Activated gamma-delta T cell treated with anti-CD3 and anti-CD28 coated beads, Interleukin-2, amount 50 U/mL, for 16 hours (primary cell): ENCODE data around the gene GMNN.

Experiments used
- DNase-seq: peaks from one replicate; pipeline ENCODE4 v3.0.0-alpha.2; 2020; ENCODE audit warnings: low read depth

GMNN gene

DNA sequence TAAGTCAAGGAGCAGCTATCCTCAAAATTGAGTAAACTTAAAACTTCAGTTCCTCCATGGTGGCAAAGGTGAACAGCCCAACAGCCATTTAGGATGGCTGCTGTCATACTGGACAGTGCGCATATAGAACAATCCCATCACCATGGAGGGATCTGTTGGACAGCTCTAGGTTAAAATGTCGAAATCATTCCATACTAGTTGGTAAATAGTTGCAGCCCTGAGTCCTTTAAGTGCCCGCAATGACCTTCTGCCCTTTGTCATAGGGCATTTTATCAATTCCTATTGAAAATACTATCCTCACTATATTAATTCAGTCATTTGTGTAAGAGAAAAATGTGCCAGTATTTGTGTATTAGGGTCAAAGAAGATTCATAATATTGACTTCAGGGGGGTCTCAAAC lies 32.8 kb downstream of the GMNN start:
- no peak for DNase-seq

DNA sequence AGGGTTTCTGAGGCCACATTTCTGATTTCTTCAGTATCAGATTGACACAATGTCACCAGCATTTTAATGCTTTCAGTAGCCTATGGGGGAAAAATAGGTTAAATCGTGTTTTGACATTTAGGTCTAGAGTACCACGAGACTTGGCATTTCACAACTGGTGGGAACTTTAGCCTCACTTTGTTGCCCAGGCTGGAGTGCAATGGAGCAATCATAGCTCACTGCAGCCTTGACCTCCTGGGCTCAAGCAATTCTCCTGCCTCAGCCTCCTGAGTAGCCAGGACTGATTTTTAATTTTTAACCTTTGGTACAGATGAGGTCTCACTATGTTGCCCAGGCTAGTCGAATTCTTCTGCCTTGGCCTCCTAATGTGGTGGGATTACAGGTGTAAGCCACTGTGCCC lies 35.0 kb downstream of the GMNN start:
- no peak for DNase-seq

DNA sequence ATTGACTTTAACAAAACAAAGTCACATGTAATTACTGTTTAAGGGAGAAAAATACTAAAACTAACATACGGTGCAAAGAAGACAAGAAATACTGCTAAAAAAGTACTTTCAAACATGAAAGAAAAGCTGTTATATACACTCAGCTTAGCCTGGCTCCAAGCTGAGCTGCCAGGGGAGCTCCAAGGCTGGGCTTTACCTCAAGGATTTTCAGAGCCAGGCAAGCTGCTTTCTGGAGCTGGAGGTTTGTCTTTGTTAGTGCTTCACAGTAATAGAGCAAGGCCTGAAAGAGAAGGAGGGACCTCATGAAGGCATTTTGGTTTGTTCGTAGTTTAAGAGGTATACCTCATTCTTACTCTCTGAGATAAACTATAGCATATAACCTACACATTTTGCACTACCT lies 43.6 kb downstream of the GMNN start:
- no peak for DNase-seq

DNA sequence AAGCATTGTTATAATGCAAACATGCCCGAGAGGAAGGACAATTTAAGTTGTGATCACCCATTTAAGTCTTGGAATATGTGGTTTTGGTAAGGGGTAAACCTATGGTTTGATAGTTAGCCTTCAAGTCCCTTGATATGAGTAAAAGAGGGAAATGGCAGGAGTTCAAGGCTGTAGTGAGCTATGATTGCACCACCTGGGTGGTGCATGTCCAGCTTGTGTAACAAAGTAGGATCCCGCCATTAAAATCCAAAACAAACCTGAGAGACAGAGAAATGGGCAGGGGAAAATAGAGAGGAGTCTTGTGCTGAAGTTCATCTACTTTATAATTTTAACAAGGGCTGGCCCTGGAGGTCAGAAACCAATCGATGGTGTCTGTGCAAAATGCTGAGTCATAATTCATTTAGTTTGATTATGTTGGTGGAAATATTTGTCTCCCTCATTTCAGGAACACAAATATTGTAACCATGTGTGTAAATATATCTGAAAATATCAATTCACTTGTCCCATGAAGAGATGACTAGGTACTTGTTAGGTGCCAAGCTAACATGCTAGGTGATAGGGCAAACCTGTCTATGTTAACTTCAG lies 47.2 kb downstream of the GMNN start:
- no peak for DNase-seq

DNA sequence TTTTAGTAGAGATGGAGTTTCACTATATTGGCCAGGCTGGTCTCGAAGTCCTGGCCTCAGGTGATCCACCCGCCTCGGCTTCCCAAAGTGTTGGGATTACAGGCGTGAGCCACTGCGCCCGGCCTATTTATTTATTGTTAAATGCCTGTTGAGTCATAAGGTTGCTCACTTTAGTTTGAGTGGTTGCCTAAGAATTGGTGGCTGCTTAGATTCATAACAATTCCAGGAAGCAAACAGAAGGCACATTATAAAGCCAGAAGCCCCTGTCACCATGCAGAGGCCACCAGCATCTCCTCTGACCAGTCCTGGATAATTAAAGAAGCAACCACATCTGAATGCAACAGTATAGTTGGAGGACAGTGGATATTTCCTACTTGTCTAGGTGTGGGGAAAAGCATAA lies 48.0 kb downstream of the GMNN start:
- no peak for DNase-seq

DNA sequence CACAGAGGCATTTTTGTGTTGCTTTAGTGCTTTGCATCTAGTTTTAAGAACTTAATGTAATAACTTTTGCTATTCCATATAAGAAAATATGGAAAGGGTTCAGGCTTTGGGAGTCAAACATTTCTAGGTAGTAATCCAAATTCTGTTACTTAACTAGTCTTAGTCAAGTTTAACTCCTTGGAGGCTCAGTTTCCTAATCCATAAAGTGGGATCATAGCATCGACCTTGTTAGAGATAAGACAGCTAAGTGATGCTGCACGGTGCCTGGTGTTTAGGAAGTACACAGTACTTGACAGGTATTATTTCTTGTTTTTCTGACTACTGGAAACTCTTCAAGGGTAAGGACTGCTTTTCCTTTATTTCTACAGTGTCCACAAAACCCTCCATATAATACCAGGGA lies 48.4 kb downstream of the GMNN start:
- DNase-seq = no peak

DNA sequence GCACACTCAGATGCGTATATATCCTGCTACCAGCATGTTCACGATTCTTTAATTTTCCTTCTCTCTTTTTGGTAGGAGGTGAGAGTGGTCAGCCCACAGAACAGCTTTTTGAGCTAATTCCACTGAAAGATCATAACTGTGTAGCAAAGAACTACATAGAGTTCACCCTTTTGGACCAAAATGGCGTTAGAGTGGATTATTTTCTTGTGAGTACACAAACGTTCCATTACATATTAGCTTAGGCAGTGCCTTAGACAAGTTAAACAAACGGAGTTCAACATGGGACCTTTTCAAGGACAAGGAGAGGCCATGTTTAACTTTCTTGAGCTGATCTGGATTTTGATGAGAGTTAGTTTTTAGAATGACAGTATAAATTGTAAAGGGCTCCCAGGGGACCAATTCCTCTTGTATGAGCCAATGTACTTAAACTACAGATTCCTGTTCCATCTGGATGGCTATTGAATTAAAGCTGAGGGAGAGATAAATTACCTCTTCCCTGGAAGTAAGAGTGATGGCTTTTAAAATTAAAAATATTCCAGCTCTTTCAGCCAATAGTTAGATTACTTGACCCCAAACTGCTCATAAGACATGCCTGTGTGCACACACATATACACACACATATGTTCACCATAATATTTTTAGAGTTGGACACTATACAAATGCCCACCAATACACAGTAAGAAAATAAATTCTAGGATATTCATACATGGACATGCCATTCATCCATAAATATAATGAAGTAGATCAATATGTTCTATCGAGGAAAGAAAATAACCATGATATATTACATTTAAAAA lies 49.6 kb downstream of the GMNN start:
- no peak for DNase-seq

DNA sequence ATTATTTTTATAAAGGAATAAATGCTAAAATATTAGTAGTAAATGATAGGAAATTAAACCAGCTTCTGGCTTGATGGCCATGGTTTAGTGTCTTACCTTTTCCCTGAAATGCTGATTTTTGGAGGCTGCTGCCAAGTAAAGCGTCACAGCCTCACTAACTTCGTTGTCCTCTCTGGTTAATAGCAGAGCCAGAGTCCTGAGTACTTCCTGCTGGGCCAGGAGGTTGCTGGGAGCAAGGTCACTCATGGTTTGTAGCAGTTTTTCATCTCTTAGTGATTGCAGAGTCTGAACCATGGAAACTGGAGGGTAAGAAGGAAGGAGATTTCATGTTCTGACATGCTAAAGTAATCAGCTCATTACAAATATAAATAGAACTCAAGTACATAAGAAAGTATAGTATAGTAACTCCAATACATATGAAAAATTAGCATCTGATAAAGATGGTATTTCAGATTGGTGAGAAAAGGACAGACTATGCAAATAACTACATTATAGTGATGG lies 50.4 kb downstream of the GMNN start:
- no peak for DNase-seq

DNA sequence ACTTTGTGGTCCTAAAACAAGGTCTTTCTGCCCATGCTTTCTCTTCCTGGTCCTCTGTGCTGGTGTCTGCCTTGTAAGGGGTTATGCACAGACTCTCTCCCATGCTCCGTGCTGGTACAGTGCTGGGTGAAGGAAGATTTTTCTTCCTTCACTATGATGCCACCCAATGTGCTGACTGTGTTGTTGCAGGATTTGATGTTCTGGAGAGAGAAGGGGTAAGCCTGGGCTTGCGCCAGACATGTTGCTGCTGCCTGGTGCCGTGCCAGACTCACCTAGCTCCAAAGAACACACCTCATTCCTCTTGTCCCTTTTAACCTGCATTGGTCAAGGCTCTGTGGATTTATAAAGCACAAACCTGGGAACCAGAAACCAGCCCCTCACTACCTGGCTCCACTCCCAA lies 52.4 kb downstream of the GMNN start:
- no peak for DNase-seq

DNA sequence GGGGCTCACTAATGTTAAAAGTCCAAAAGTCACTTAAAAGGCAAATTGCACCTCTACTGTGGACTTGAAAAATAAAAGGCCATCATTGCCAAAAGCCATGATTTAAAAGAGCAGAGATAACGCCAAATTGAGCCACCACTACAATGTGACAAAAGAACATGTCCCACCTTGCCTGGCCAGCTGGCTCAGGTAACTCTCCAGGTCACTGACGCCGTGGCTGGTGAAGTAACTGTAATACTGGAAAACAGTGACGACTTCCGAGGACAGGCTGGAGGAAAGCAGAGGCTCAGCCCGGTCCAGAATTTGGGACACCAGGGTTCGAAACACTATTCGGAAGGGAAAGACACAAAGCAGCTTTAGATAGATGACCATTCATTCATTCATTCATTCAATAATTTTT lies 53.2 kb downstream of the GMNN start:
- no peak for DNase-seq

DNA sequence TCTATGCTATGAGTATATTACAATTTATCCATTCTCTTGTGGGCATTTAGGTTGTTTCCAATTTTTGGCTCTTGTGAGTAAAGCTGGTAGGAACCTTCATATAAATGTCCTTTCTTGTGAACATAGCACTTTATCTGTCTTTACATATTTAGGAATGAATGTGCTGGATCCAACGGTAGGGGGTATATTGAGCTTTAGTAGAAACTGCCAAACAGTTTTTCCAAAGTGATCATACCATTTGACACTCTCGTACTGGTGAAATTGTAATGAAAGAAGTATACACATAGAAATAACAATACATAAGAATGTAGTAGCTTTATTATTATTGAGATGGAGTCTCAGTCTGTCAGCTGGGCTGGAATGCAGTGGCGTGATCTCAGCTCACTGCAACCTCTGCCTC lies 54.9 kb downstream of the GMNN start:
- no peak for DNase-seq

DNA sequence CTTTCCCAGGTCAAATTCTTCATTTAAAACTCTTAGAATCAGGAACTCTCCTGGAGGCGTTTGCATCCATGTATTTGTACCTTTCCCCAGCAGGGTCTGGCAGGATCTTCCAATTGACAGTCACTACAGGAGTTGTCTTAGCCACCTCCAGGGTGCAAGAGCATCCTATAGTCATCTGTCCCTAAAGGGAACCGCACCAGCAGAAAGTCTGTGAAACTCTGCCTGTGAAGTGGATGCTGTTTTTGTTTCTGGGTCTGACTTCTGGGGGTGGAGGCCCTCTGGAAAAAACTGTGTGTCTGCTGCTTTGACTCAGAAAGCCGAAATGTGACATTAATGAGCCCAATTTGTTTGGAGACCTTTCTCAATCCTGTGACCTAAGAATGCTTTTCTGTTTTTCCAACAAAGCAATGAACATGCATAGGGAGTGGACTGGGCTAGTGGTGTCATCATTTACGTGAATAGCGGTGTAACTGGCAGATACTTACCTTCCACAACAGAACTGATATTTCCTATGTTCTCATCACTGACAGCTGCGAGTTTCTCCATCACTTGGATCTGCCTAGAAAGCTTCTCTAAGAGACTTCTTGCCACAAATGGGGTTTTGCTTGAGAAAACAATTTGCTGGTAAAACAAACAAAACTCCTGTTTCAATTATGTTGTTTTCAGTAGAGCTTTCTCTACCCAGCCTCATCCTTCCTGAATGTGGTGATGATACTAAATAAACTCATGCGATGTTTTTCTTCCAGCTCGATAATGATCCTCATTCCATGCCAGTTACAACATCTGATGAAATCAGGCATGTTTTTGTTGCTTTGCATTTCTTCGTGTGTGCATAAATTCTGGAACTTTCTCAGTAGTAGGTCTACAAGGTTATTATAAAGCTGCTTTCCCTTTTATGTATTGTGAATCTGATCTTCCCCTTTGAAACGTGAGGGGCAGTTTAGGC lies 57.3 kb downstream of the GMNN start:
- DNase-seq = no peak

DNA sequence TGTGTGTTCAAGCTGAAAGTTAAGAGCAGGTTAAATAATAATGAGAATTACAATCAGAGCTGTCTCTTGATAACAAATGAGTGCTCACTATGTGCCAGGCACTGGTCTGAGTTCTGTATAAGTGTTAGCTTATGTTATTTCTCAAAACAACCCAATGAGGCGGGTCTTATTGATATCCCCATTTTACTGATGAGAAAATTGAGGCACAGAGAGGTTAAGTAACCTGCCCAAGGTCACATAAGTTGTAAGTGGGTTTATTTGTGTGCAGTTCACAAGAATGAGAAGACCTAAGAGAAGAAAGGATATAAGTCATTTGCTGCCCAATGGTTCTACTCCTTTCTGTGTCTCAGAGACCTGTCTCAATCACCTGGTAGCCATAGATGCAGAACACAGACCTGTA lies 58.1 kb downstream of the GMNN start:
- DNase-seq = no peak

DNA sequence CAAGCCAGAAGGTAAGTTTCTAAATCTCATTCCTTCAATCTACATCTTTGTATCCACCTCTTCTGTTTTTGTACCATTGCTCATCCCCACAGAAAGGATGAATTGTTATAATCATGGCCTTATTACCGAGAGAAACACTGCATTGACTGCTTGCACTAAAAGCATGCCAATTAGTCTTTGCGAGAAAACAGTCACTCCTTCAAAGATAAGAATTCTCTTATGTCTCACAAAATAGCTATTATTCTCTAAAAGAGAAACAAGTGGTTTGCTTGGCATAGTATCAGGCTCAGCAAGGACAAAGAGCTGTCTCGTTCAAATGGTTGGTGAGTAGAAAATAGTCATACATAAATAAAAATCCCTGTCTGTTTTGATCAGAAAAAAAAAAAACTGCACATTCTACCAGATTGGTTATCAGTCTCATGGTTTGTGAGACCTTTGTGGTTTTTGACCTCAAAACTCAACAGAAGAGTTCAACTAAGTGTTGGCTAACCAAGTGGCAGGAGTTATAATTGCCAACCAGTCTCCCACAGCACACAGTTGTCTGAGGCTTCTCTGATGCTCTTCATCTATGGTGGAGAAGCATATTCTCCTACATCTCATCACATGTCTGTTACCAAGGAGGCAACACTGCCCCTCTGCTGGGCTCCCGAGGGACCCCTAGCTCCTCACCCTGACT lies 59.1 kb downstream of the GMNN start:
- no peak for DNase-seq
